Measurements from ENCODE around the gene RBM28. TPM values are rescaled to one million over a fixed set of nuclear protein-coding genes. Genes with fewer than 3 reads are reported as not detected.
"Not testable (repeated sequence)": the region's sequence is repeated elsewhere in the genome, so short reads cannot be mapped to it uniquely, and the experiment has no call there.

The RBM28 gene
- total RNA-seq, 1 donor from 2014 or later = 42.8 TPM

DNA sequence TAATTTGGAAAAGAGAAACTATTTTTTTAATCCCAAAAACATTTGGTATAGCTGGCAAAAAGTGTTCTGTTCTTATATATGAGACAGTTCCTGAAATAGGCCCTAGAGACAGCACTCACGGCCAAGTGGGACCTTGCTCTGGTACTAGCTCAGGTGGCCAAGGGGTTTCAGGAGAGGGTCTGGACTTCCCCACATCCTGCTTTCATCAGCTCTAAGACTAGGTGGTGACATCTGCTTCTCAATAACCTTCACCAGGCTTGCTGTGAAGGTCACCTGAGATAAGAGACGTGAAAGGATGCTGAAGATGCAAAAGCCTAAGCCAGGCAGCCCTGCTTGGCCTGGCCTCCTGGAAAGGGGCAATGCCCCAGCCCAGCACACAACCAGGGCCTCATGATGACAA lies 40.6 kb downstream of the RBM28 start:
- H3K27ac Mint-ChIP-seq (ENCODE audit: unreplicated experiment) = no peak overlapping the region
- H3K4me3 Mint-ChIP-seq (ENCODE audit: unreplicated experiment) = no peak overlapping the region
- no peaks in the 10 kb centered on the region for H3K9me3 Mint-ChIP-seq (ENCODE audit: unreplicated experiment)
- DNase-seq (ENCODE audit: low spot score) = no peak
- H3K4me1 Mint-ChIP-seq (ENCODE audit: unreplicated experiment) = peaks cover 13% of the 10 kb centered on the region
- peaks cover 30% of the 10 kb centered on the region for H3K36me3 Mint-ChIP-seq (ENCODE audit: low read depth, unreplicated experiment)
- H3K27me3 Mint-ChIP-seq (ENCODE audit: unreplicated experiment) = no peaks in the 10 kb centered on the region
- no peak for TF ChIP-seq CTCF (IDR thresholded peaks at IDR 0.05; ENCODE audit: unreplicated experiment)

- H3K27me3 Mint-ChIP-seq (ENCODE audit: unreplicated experiment) = no peaks in the 10 kb centered on the region
- H3K4me3 Mint-ChIP-seq (ENCODE audit: unreplicated experiment) = no peak overlapping the region
- H3K9me3 Mint-ChIP-seq (ENCODE audit: unreplicated experiment) = no peaks in the 10 kb centered on the region
- H3K27ac Mint-ChIP-seq (ENCODE audit: unreplicated experiment) = no peak overlapping the region
- peaks cover 21% of the 10 kb centered on the region for H3K36me3 Mint-ChIP-seq (ENCODE audit: low read depth, unreplicated experiment)
- TF ChIP-seq CTCF (IDR thresholded peaks at IDR 0.05; ENCODE audit: unreplicated experiment) = no peak
- H3K4me1 Mint-ChIP-seq (ENCODE audit: unreplicated experiment) = peaks cover 13% of the 10 kb centered on the region
- no peak for DNase-seq (ENCODE audit: low spot score)
Measured at GRCh38 chr7:128302139-128302538, 41.6 kb downstream of the RBM28 start.

DNA sequence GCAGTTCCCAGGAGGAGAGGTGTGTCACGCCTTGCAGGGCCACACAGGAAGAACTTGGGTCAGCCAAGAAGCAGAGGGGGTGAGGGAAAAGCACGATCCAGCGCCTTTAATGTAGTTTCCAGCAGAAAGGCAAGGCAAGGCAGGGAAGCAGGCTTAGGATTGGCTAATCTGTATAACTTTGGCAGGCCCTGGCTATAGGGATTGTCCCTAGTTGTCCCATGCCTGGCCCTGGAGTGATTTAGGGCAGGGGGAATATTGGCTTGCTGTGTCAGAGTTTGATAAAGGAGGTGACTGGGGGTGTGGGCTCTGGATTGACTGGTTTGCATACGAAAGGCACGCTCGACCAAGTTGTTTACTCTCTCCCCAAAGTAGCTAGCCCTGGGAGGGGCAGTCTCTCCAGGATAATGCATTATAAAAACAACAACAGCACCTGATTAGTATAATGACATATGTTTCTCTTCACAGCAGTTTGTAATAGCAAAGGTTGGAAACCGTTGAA lies 44.5 kb downstream of the RBM28 start:
- no peak overlapping the region for H3K27ac Mint-ChIP-seq (ENCODE audit: unreplicated experiment)
- peaks cover 15% of the 10 kb centered on the region for H3K4me1 Mint-ChIP-seq (ENCODE audit: unreplicated experiment)
- H3K9me3 Mint-ChIP-seq (ENCODE audit: unreplicated experiment) = no peaks in the 10 kb centered on the region
- H3K36me3 Mint-ChIP-seq (ENCODE audit: low read depth, unreplicated experiment) = peaks cover 3% of the 10 kb centered on the region
- no peak overlapping the region for H3K4me3 Mint-ChIP-seq (ENCODE audit: unreplicated experiment)
- H3K27me3 Mint-ChIP-seq (ENCODE audit: unreplicated experiment) = no peaks in the 10 kb centered on the region
- DNase-seq (ENCODE audit: low spot score) = no peak
- TF ChIP-seq CTCF (IDR thresholded peaks at IDR 0.05; ENCODE audit: unreplicated experiment) = no peak

- not testable (repeated sequence) for H3K36me3 Mint-ChIP-seq (ENCODE audit: low read depth, unreplicated experiment); H3K9me3 Mint-ChIP-seq (ENCODE audit: unreplicated experiment); H3K27ac Mint-ChIP-seq (ENCODE audit: unreplicated experiment); H3K27me3 Mint-ChIP-seq (ENCODE audit: unreplicated experiment); H3K4me3 Mint-ChIP-seq (ENCODE audit: unreplicated experiment); DNase-seq (ENCODE audit: low spot score)
- peaks cover 15% of the 10 kb centered on the region for H3K4me1 Mint-ChIP-seq (ENCODE audit: unreplicated experiment)
Measured at GRCh38 chr7:128298004-128298403, 45.7 kb downstream of the RBM28 start.

- Mint-ChIP-seq H3K36me3 (ENCODE audit: low read depth, unreplicated experiment) (peaks cover 12% of the 10 kb centered on the region), H3K9me3 (ENCODE audit: unreplicated experiment) (no peaks in the 10 kb centered on the region), H3K27ac (ENCODE audit: unreplicated experiment) (no peak overlapping the region), H3K4me3 (ENCODE audit: unreplicated experiment) (no peak overlapping the region), H3K27me3 (ENCODE audit: unreplicated experiment) (no peaks in the 10 kb centered on the region), H3K4me1 (ENCODE audit: unreplicated experiment) (no peaks in the 10 kb centered on the region)
- DNase-seq (ENCODE audit: low spot score) = no peak
- no peak for TF ChIP-seq CTCF (IDR thresholded peaks at IDR 0.05; ENCODE audit: unreplicated experiment)
Measured at GRCh38 chr7:128287556-128287955, 56.2 kb downstream of the RBM28 start.

Measured in endothelial cell (in vitro differentiated cells).